Measurements from ENCODE around the gene OGFOD2. TPM values are rescaled to one million over a fixed set of nuclear protein-coding genes. Genes with fewer than 3 reads are reported as not detected.

The OGFOD2 gene
- total and polyA plus RNA-seq, 2 of the 13 experiments (the other 11 are each of a cell fraction or from before 2014, with no cell fraction given): 13.2 to 14.6 TPM

DNA sequence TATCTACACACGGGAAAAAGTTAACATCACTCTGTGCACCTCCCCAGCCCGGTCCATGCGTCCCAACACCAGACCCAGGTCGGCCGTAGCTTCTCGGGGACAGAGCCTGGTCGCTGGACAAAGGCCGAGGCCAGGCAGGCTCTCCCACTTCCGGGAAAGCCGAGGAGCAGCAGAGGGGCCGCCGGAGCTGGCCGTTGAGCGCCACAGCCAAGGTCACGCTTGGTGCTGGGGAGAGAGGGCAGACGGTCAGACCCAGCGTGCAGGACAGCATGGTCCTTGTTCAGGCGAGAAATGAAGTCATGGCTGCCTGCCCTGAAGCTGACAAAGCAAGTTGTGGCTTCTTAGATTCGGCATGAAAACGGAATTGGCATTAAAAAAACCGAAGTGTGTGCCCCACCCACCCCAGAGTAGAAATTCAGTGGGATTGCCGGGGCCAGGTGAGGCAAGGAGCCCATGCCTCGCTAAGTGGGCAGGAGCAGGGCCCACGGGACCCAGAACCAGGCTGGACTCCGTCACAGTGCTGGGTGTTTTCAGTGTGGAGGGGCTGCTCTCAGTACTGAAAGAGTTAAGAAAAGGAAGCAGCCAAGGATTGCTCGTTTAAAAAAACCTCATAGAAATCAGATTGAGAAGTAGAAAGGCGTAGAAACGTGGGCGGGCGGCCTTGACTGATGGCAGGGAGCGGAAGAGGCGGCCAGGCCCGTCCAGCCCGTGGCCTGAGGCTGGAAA, 9.7 kb downstream of the OGFOD2 start (continued):
- TF ChIP-seq, protein P1, sequence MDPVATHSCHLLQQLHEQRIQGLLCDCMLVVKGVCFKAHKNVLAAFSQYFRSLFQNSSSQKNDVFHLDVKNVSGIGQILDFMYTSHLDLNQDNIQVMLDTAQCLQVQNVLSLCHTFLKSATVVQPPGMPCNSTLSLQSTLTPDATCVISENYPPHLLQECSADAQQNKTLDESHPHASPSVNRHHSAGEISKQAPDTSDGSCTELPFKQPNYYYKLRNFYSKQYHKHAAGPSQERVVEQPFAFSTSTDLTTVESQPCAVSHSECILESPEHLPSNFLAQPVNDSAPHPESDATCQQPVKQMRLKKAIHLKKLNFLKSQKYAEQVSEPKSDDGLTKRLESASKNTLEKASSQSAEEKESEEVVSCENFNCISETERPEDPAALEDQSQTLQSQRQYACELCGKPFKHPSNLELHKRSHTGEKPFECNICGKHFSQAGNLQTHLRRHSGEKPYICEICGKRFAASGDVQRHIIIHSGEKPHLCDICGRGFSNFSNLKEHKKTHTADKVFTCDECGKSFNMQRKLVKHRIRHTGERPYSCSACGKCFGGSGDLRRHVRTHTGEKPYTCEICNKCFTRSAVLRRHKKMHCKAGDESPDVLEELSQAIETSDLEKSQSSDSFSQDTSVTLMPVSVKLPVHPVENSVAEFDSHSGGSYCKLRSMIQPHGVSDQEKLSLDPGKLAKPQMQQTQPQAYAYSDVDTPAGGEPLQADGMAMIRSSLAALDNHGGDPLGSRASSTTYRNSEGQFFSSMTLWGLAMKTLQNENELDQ (CRISPR knock-in tag; IDR thresholded peaks at IDR 0.05; ENCODE audit: borderline replicate concordance): no peak
- TF ChIP-seq AGO1 (IDR thresholded peaks at IDR 0.05; ENCODE audit: low read depth, low read length, poor library complexity, severe bottlenecking) (peak; percentile 89), NRL (CRISPR knock-in tag; IDR thresholded peaks at IDR 0.05; ENCODE audit: borderline replicate concordance) (no peak; the same call in 1 of the 2 replicates), MAFG (CRISPR knock-in tag; IDR thresholded peaks at IDR 0.05) (no peak), POGZ (CRISPR knock-in tag; IDR thresholded peaks at IDR 0.05) (peak; percentile 73), HNRNPL (IDR thresholded peaks at IDR 0.05; ENCODE audit: low read depth, low read length) (peak; percentile 51; the same call in 1 of the 2 replicates), ZFP37 (CRISPR knock-in tag; IDR thresholded peaks at IDR 0.05; ENCODE audit: borderline replicate concordance) (peak; percentile 88; the same call in 1 of the 2 replicates), ZNF563 (CRISPR knock-in tag; IDR thresholded peaks at IDR 0.05) (peak; percentile 46; the same call in 1 of the 2 replicates), HOXA9 (CRISPR knock-in tag; IDR thresholded peaks at IDR 0.05; ENCODE audit: borderline replicate concordance) (no peak), ZNF629 (CRISPR knock-in tag; conservative IDR thresholded peaks at IDR 0.05) (peak; percentile 59), ETV5 (CRISPR knock-in tag; IDR thresholded peaks at IDR 0.05; ENCODE audit: borderline replicate concordance) (peak; percentile 89), PTBP1 (IDR thresholded peaks at IDR 0.05; ENCODE audit: low read depth, low read length, poor library complexity, severe bottlenecking) (no peak), ZFP90 (CRISPR knock-in tag; IDR thresholded peaks at IDR 0.05; ENCODE audit: borderline replicate concordance) (peak; percentile 90; the same call in 1 of the 2 replicates), KLF16 (CRISPR knock-in tag; IDR thresholded peaks at IDR 0.05) (peak; percentile 44 to 84; a peak in 2 of 4 replicates), ZNF232 (CRISPR knock-in tag; IDR thresholded peaks at IDR 0.05; ENCODE audit: borderline replicate concordance) (peak; percentile 78; the same call in 1 of the 2 replicates), HMGA1 (CRISPR knock-in tag; conservative IDR thresholded peaks at IDR 0.05) (no peak), GFI1 (CRISPR knock-in tag; IDR thresholded peaks at IDR 0.05; ENCODE audit: borderline replicate concordance) (peak; percentile 7; the same call in 1 of the 2 replicates), ZNF12 (CRISPR knock-in tag; IDR thresholded peaks at IDR 0.05) (no peak)
- TF ChIP-seq, protein P2, sequence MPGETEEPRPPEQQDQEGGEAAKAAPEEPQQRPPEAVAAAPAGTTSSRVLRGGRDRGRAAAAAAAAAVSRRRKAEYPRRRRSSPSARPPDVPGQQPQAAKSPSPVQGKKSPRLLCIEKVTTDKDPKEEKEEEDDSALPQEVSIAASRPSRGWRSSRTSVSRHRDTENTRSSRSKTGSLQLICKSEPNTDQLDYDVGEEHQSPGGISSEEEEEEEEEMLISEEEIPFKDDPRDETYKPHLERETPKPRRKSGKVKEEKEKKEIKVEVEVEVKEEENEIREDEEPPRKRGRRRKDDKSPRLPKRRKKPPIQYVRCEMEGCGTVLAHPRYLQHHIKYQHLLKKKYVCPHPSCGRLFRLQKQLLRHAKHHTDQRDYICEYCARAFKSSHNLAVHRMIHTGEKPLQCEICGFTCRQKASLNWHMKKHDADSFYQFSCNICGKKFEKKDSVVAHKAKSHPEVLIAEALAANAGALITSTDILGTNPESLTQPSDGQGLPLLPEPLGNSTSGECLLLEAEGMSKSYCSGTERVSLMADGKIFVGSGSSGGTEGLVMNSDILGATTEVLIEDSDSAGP (CRISPR knock-in tag; IDR thresholded peaks at IDR 0.05; ENCODE audit: borderline replicate concordance): peak; percentile 83
- TF ChIP-seq, protein P3, sequence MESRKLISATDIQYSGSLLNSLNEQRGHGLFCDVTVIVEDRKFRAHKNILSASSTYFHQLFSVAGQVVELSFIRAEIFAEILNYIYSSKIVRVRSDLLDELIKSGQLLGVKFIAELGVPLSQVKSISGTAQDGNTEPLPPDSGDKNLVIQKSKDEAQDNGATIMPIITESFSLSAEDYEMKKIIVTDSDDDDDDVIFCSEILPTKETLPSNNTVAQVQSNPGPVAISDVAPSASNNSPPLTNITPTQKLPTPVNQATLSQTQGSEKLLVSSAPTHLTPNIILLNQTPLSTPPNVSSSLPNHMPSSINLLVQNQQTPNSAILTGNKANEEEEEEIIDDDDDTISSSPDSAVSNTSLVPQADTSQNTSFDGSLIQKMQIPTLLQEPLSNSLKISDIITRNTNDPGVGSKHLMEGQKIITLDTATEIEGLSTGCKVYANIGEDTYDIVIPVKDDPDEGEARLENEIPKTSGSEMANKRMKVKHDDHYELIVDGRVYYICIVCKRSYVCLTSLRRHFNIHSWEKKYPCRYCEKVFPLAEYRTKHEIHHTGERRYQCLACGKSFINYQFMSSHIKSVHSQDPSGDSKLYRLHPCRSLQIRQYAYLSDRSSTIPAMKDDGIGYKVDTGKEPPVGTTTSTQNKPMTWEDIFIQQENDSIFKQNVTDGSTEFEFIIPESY (CRISPR knock-in tag; IDR thresholded peaks at IDR 0.05): peak; percentile 71
- TF ChIP-seq, protein P4, sequence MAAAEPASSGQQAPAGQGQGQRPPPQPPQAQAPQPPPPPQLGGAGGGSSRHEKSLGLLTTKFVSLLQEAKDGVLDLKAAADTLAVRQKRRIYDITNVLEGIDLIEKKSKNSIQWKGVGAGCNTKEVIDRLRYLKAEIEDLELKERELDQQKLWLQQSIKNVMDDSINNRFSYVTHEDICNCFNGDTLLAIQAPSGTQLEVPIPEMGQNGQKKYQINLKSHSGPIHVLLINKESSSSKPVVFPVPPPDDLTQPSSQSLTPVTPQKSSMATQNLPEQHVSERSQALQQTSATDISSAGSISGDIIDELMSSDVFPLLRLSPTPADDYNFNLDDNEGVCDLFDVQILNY (CRISPR knock-in tag; conservative IDR thresholded peaks at IDR 0.05): no peak

All from HepG2 (cell line).